GM12873 (cell line): Measurements from ENCODE around the gene ZCCHC17.

Source experiments
- TF ChIP-seq, protein P1 (sequence below): IDR thresholded peaks from 2 replicates; pipeline ENCODE4 v1.5.1; 2012; ENCODE audit warnings: low read depth, mild to moderate bottlenecking, moderate library complexity, low read length, control low read depth; ENCODE audit not compliant: insufficient read depth; ENCODE audit errors: missing control alignments

ZCCHC17 gene

DNA sequence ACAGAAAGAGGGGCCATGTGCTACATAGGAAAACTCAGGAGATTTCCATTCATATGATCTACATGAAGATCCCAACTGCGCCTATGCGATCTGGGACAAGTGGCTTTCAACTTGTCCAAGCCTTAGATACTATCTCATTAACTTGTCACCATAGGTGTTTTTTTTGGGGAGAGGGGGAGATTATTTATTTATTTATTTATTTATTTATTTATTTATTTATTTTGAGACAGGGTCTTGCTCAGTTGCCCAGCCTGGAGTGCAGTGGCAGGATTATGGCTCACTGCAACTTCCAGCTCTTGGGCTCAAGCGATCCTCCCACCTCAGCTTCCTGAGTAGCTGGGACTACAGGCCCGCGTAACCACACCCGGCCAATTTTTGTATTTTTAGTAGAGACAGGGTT is 64.8 kb downstream of the ZCCHC17 start:
- TF ChIP-seq, protein P1, sequence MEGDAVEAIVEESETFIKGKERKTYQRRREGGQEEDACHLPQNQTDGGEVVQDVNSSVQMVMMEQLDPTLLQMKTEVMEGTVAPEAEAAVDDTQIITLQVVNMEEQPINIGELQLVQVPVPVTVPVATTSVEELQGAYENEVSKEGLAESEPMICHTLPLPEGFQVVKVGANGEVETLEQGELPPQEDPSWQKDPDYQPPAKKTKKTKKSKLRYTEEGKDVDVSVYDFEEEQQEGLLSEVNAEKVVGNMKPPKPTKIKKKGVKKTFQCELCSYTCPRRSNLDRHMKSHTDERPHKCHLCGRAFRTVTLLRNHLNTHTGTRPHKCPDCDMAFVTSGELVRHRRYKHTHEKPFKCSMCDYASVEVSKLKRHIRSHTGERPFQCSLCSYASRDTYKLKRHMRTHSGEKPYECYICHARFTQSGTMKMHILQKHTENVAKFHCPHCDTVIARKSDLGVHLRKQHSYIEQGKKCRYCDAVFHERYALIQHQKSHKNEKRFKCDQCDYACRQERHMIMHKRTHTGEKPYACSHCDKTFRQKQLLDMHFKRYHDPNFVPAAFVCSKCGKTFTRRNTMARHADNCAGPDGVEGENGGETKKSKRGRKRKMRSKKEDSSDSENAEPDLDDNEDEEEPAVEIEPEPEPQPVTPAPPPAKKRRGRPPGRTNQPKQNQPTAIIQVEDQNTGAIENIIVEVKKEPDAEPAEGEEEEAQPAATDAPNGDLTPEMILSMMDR, result no peak

DNA sequence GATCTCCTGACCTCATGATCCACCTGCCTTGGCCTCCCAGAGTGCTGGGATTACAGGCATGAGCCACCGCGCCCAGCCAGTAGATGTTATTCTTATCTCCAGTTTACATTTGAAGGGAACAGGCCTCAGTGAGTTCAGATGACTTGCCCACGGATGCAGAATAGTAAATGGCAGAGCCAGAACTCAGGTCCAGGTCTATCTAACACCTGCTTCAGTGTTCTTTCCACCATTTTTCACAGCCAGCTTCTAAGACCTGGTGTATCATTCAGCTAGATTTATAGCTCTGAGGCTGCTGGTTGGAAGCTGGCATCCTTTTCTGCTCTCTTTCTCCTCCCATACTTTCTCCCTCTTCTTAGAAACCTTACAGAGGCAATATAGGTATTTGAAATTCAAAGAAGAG is 65.2 kb downstream of the ZCCHC17 start:
- TF ChIP-seq, protein P1, result no peak

DNA sequence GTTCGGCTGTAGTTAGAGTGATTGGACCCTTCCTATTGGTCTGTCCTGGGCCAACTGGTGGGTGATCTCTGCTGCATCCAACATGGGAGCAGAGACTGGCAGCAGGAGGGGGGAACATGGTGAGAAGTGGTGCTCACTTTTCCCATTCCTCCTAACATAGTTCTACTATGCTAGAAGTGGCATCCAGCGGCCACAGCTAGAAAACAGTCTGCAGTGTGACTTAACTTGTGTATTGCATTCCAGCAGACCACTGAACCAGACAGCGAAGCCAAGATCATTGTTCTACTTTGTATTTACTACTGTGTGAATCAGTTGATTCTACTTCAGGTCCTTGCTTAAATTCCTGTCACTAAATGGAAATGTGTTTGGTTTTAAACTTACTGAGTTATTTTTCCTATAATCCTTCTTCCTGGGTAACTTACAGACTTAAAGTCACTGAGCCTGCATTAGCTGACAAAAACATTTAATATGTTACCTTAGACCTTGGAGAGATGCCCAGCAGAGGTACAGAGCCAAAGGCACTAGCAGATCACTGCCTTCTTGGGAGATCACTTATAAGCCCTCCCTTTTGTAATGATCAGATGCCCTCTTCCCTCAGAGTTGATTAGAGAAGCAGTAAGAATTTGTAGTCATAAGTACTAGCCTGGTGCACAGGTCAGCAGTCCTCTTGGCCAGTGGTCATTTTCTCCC is 67.9 kb downstream of the ZCCHC17 start:
- TF ChIP-seq, protein P1, result no peak

GRCh38 chr1:31366796-31367195 is 70.0 kb downstream of the ZCCHC17 start:
- TF ChIP-seq, protein P1, result no peak

DNA sequence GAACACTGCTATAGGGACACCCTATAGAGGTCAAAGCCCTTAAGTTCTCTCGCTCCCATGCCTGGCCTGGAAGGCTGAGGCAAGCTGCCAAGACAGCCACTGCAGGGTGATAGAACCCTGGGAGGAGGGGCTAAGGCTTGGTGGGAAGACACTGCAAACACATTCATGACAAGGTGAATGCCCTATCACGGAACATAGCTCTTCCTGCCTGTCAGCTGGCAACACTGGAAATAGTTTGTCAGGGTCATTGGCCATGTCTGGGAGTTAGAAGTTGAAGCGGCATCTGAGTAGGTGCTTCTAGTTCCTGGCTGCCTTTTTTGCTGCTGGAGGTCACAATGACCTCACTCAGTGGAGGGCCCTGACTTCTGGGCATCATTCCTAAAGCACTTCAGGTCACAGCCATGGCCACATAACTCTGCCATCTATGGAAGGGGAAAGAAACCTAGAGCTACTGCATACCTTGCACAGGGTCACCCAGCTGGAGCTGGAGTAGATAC is 71.8 kb downstream of the ZCCHC17 start:
- TF ChIP-seq, protein P1, result no peak

DNA sequence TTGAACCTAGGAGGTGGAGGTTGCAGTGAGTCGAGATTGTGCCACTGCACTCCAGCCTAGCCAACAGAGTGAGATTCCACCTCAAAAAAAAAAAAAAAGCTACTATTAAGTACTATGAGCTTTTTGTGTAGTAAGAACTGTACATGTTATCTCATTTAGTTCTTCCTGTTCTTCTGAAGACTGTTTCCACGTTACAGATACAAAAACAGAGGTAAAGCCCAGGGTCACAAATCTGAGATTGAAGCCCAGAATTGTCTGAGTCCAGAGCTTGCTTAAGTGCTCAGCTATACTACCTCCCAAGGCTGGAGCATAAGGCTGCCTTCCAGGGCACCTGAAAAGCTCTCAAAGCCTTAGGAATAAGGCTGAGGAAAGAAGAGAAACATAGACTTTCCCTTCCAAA is 73.2 kb downstream of the ZCCHC17 start:
- TF ChIP-seq, protein P1, result no peak

DNA sequence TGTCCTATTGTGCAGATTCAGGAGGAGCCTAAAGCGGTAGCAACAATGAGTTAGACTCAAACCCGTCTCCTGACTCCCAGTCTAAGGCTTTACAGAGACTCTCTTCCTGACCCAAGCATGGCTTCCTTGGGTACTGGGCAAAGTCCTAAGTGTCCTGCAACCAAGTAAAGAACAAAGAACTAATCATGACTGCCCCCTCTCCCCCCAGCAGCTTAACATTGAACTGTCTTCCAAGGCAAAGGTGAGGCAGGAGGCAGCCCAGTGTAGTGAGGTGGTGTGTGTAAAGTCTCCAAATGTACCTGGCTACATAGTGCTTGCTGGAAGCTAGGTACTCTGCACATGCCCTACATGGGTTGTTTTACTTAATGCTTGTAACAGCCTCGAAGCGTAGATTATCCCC is 73.7 kb downstream of the ZCCHC17 start:
- TF ChIP-seq, protein P1, result no peak
